GM18520 (cell line): ENCODE measurements around the gene AMH.

ENCODE experiments used
- ATAC-seq: cut with Tn5 transposase; IDR thresholded peaks from one replicate; pipeline ENCODE4 v1.9.1; 2021; ENCODE audit not compliant: unreplicated experiment

Gene AMH

GRCh38 chr19:2248136-2249009 is 750 bp upstream of the AMH start:
- no peak for ATAC-seq

DNA sequence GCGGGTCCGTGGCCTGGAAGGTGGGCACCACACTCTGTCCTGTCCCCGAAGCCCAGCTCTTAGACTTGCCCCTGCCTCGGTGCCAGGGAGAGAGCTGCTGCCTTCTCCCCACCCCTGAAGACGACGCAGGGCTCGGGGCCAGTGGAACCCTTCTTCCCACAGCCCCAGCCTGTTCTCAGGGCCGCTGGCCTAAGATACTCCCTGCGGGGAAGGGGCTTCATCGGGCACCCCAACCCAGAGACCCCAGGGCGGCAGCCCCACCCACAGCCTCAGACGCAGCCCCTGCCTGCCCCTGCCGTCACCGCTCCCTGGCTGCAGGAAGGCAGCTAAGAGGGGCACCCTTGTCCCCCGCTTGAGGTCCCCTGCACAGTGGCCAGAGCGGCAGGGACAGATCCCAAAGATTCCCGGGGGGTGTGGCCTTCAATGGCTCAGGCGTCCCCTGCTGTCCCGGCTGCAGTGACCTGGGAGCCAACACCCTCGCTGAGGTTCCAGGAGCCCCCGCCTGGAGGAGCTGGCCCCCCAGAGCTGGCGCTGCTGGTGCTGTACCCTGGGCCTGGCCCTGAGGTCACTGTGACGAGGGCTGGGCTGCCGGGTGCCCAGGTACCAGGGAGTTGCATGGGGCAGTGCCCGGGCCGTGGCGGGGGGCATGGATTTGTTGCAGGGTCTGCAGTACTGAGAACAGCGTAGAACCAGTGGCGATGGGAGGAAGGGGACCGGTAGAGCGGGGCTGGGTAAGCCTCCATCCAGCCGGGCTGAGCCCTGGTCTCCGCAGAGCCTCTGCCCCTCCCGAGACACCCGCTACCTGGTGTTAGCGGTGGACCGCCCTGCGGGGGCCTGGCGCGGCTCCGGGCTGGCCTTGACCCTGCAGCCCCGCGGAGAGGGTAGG is 1.0 kb downstream of the AMH start:
- no peak for ATAC-seq

DNA sequence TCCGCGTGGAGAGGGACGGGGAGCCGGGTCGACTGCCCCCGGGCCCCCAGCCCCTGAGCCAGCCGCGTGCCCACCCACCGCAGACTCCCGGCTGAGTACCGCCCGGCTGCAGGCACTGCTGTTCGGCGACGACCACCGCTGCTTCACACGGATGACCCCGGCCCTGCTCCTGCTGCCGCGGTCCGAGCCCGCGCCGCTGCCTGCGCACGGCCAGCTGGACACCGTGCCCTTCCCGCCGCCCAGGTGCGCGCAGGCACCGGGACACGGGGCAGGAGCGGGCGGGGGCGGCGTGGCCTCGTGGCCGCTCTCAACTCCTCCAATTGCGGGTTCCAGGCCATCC is 1.6 kb downstream of the AMH start:
- no peak for ATAC-seq

DNA sequence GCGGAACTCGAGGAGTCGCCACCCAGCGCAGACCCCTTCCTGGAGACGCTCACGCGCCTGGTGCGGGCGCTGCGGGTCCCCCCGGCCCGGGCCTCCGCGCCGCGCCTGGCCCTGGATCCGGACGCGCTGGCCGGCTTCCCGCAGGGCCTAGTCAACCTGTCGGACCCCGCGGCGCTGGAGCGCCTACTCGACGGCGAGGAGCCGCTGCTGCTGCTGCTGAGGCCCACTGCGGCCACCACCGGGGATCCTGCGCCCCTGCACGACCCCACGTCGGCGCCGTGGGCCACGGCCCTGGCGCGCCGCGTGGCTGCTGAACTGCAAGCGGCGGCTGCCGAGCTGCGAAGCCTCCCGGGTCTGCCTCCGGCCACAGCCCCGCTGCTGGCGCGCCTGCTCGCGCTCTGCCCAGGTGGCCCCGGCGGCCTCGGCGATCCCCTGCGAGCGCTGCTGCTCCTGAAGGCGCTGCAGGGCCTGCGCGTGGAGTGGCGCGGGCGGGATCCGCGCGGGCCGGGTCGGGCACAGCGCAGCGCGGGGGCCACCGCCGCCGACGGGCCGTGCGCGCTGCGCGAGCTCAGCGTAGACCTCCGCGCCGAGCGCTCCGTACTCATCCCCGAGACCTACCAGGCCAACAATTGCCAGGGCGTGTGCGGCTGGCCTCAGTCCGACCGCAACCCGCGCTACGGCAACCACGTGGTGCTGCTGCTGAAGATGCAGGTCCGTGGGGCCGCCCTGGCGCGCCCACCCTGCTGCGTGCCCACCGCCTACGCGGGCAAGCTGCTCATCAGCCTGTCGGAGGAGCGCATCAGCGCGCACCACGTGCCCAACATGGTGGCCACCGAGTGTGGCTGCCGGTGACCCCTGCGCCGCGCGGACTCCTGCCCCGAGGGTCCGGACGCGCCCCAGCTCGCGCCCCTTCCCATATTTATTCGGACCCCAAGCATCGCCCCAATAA is 2.3 kb downstream of the AMH start:
- ATAC-seq, result no peak

DNA sequence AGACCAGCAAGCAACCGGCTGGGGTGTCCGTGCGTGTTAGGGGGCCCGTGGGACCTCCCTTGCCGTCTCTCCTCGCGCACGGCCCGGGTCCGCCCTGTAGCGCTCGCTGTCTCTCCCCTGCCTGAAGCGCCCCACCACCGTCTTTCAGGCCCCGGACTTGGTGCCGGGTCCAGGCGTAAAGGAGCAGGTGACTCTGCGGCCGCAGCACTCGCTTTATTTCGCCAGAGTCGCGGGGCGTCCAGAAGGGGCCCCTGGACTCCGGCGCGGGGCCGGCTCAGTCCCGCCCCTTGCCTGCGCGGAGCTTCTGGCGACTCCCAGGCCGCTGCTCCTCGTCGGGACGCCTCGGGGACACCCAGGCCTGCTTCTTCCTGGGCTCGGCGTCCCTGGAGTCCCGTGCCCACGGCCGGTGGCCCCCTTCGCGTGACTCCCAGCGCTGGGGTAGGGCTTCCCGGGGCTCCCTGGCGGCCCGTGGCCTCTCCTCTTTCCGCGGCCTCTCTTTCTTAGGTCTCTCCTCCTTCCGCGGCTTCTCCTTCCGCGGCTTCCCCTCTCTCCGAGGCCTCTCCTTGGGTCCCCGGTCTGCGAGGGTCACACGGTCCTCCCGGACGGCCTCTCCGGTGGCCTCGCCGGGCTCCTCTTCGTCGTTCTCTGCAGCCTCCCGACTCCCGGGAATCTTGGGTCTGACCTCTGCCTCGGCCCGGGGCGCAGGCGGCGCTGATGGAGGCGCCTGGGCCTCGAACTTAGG is 3.1 kb downstream of the AMH start:
- no peak for ATAC-seq

- ATAC-seq, result no peak
Observed at GRCh38 chr19:2252797-2253105, 3.6 kb downstream of the AMH start.

DNA sequence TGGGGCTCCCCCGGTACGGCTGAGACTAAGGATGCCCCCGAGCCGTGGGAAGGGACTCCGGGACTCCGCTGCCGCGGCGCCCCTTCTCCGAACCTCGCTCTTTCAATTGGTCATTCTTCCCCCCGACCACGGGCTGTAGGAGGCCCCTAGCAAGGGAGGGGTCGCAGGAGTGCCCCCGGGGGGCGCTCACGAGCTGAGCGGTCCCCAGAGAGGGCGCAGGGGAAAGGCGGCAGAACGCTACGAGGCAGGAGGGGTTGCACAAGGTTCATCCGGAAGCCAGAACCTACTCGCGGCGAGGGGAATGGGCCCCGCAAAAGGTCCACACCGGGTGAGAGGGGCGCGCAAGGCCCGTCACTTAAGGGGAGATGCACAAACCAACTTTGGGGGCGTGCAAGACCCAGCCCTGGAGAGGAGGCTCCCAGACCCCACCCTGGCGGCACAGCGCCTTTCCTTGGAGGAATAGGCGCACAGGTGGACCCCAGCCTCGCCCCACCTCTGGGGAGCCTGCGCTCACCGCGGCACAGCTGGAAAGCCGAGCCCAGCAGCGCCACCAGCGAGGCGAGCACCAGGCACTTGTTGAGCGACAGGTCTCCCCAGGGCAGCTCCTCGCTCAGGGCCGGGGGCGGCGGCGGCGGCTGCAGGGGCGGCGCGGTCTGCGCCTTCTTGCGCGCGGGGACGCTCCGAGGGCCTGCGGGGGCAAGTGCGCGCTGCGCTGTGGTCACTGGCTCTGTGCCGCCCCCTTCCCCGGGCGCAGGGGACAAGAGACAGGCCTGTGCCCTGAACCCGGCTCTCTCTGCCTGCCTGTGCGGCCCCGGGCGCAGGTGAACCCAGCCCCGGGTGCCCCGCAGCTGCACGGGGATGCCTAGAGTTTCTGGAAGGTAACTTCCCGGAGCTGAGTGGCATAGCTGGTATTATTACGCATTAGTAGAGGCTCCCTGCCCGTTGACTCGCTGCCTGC is 4.3 kb downstream of the AMH start:
- ATAC-seq, result no peak

- no peak for ATAC-seq
Observed at GRCh38 chr19:2254064-2254872, 5.1 kb downstream of the AMH start.

DNA sequence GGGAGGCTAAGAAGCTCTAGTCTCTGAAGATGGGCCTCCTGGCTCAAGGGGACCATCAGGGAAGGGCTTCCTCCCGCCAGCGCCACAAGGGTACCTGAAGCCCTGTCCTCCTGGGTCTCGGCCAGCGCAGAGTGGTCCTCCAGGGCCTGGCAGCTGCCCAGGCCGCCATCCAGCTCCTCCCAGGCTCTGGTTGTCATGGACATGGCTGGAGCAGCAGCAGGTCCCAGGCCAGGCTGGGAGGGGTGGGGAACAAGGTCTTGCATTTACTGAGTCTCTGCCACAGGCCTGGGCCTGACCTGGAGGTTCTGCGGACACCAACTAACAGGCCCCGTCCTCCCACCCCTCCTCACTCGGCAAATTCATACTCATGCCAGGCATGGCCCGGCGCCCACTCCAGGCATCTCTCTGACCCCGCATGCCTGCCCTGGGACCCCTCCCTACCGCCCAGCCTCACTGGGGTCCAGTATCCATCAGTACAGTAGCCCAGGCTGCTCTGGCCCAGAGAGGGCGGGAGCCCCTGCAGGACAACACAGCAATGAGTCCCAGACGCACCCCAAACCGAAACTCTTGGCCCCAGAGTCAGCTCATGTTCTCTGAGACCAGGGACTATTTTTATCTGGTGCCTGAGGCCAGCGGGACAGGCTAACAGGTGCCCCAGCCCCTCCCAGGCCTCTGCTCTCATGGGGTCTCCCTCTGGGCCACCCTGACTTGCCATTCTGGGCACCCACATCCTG is 6.2 kb downstream of the AMH start:
- no peak for ATAC-seq

- ATAC-seq, result no peak
Observed at GRCh38 chr19:2255982-2256685, 7.0 kb downstream of the AMH start, which contains the start of gene JSRP1. TSS of gene JSRP1 (minus strand) at chr19:2256417. CDS start at chr19:2255314, 1,103 bp downstream.

- no peak for ATAC-seq
Observed at GRCh38 chr19:2259336-2259735, 10.2 kb downstream of the AMH start.

DNA sequence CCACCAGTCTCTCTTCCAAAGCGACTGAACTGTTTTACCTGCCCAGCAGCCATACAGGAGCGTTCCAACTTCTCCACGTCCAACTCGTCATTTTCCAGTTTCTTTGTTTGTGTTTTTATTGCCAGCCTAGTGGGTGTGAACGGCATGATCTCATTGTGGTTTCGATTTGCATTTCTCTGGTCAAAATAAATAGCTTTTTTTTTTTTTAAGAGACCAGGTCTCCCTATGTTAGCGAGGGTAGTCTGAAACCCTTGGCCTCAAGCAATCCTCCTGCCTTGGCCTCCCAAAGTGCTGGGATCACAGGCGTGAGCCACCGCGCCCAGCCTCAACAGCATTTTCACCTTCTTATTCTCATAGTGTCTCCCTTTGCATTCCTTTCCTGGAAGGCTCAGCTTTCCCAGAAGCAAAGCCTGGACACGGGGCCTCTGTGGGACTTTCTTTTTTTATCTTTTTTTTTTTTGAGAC is 11.2 kb downstream of the AMH start:
- ATAC-seq, result no peak

DNA sequence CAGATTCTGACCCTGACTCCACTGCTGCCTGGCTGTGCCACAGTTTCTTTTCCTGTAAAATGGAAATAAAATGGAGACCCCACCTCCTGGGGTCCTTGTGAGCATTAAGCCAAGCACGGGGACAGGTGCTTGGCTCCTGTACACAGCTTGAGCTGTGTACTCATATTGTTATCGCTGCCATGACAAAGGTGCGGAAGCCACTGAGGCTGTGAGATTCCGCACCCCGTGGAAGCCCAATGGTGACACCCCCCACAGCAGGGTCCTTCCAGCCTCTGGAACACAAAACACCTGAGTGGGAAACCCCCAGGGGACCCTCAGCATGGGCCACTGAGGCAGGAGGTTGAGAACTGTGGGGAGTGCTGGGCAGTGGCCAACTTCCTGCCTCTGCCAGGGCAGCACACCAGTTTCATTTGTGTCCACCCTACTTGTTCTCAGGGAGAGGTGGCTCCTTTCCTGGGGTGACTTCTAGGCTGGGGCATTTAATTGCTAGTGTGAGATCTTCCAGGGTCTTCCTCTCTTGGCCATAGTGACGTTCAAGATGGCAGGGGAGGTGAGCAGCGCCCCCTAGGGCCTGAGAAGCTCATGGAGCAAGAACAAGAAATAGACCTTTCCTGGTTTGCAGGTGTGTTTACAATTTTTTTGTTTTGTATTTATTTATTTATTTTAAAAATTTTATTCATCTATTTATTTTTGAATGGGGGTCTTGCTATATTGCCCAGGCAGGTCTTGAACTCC is 12.5 kb downstream of the AMH start:
- no peak for ATAC-seq

DNA sequence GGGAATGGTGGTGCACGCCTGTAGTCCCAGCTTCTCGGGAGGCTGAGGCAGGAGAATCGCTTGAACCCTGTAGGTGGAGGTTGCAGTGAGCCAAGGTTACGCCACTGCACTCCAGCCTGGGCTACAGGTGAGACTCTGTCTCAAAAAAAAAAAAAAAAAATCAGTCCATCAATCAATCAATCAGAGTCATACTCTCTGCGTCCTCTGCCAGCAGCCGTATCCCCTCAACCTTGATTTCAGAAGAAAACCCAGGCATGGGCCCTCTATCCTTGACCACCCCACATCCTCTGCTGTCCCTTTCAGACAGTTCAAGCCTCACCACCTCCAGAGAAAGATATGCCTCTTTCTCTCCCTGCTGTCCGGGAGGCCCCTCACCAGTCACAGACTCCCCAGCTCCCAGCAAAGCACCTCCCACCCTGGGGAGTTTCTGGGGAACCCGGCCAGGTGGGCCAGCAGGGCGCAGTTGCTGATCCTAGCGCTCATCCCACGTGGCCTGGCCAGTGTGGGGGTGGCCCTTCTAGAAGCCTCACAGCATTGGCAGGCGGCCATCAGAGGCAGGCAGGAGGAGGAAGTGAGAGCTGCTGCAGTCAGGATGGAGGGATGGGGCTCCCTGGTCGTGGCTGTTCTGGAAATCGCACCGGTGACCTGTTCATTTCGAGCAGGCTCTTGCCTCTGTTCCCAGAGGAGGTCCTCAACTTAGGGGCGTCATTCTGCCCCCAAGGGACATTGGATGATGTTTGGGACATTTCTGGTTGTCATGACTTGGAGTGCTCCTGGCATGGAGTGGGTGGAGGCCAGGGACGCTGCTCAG is 17.3 kb downstream of the AMH start:
- no peak for ATAC-seq

DNA sequence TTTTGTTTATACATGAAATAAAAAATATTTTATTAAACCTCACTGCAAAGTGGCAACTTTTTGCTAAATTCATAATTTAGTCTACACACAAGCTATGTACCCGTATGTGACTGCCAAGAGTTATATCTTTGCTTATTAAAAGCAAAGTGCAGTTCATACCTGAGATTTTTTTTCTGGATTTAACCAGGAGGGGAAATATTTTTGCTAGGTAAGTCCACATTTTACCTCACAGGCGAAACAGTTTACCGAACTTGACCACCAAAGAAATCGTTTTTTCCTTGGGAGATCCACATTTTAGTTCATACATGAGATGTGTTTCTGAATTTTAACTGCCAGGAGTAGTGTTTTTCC is 19.3 kb downstream of the AMH start:
- no peak for ATAC-seq

GRCh38 chr19:2268861-2269243 is 19.7 kb downstream of the AMH start:
- no peak for ATAC-seq
